ENCODE data around the gene FBXL19. TPM values are rescaled to one million over a fixed set of nuclear protein-coding genes. Genes with fewer than 3 reads are reported as not detected.

The FBXL19 gene
- total and polyA plus RNA-seq, 2 of the 13 experiments (the other 11 are each of a cell fraction or from before 2014, with no cell fraction given) = 6.0 to 13.7 TPM

DNA sequence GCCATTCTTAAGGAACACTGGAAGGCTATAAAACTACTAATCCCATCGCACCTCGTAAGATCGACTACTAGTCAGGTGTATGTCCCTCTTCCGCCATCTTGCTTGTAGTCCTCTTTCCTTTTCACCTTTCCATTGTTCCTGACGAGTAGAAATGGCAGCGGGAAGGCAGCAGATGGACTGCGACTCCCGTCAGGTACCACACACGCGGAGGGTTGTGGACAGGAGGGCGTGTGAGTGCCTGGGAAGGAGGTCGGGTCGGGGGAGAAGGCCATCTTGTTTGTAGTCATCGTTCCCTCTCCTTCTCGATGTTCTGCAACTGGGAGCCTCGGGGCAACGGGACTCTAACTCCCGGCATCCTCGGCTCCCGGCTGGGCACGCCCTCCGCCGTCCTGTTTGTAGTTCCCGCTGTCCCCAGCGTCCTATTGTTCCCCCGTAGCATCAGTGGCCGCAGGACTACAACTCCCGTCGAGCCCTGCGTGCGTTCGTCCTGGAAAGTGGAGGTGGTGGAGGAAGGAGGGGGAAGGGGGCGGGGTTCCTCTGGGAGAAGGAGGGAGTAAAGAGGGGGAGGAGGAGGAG lies 324 bp upstream of the FBXL19 start (continued):
- no peak for TF ChIP-seq ZNF563 (CRISPR knock-in tag; IDR thresholded peaks at IDR 0.05)
- TF ChIP-seq MLLT10 (CRISPR knock-in tag; IDR thresholded peaks at IDR 0.05) = no peak
- TF ChIP-seq, protein P1, sequence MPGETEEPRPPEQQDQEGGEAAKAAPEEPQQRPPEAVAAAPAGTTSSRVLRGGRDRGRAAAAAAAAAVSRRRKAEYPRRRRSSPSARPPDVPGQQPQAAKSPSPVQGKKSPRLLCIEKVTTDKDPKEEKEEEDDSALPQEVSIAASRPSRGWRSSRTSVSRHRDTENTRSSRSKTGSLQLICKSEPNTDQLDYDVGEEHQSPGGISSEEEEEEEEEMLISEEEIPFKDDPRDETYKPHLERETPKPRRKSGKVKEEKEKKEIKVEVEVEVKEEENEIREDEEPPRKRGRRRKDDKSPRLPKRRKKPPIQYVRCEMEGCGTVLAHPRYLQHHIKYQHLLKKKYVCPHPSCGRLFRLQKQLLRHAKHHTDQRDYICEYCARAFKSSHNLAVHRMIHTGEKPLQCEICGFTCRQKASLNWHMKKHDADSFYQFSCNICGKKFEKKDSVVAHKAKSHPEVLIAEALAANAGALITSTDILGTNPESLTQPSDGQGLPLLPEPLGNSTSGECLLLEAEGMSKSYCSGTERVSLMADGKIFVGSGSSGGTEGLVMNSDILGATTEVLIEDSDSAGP (CRISPR knock-in tag; IDR thresholded peaks at IDR 0.05; ENCODE audit: borderline replicate concordance) = peak; percentile 68; the same call in 1 of the 2 replicates
- TF ChIP-seq ZBTB20 (CRISPR knock-in tag; IDR thresholded peaks at IDR 0.05; ENCODE audit: borderline replicate concordance, low read depth) = peak; percentile 14; the same call in 1 of the 2 replicates
- peak; percentile 76; the same call in 1 of the 2 replicates for TF ChIP-seq NR2C2 (CRISPR knock-in tag; IDR thresholded peaks at IDR 0.05; ENCODE audit: borderline replicate concordance)
- TF ChIP-seq ZIK1 (CRISPR knock-in tag; IDR thresholded peaks at IDR 0.05; ENCODE audit: borderline replicate concordance, low read depth) = no peak
- TF ChIP-seq, protein P2, sequence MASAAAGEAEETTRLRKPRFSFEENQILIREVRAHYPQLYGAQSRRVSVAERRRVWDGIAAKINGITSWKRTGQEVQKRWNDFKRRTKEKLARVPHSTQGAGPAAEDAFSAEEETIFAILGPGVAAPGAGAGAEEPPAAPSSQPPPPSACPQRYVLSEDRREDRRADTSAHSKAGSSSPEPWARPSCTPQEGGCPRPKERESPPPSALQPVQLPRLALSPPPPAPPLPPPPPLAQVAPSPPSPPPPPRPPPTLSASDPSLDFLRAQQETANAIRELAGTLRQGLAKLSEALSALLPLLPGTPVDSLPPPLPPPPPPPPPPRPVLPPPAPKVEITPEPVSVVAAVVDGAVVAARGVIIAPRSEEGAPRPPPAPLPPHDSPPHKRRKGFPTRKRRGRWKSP (CRISPR knock-in tag; IDR thresholded peaks at IDR 0.05) = 0 out of 2 replicates have a peak, but pooled peaks have one; percentile 5
- TF ChIP-seq ZNF574 (CRISPR knock-in tag; IDR thresholded peaks at IDR 0.05) = peak; percentile 55; the same call in 1 of the 2 replicates
- TF ChIP-seq ZNF660 (CRISPR knock-in tag; IDR thresholded peaks at IDR 0.05; ENCODE audit: borderline replicate concordance, low read depth) = no peak
- no peak for TF ChIP-seq SIN3A (IDR thresholded peaks at IDR 0.05; ENCODE audit: borderline replicate concordance, low read depth, low read length)
- no peak for TF ChIP-seq ZNF724P (CRISPR knock-in tag; IDR thresholded peaks at IDR 0.05; ENCODE audit: borderline replicate concordance)
- no peak for TF ChIP-seq KDM4B (CRISPR knock-in tag; IDR thresholded peaks at IDR 0.05)
- peak; percentile 90 for TF ChIP-seq BORCS8-MEF2B (CRISPR knock-in tag; IDR thresholded peaks at IDR 0.05)
- TF ChIP-seq TEAD2 (CRISPR knock-in tag; IDR thresholded peaks at IDR 0.05) = no peak
- TF ChIP-seq RBFOX2 (IDR thresholded peaks at IDR 0.05; ENCODE audit: low read depth, low read length) = peak; percentile 54; the same call in 1 of the 2 replicates
- no peak for TF ChIP-seq MED13 (CRISPR knock-in tag; IDR thresholded peaks at IDR 0.05)
- TF ChIP-seq MBNL3 (CRISPR knock-in tag; conservative IDR thresholded peaks at IDR 0.05) = no peak; the same call in 1 of the 2 replicates
- peak; percentile 77; the same call in 1 of the 2 replicates for TF ChIP-seq ZNF280B (CRISPR knock-in tag; IDR thresholded peaks at IDR 0.05; ENCODE audit: borderline replicate concordance)
- peak; percentile 99; the same call in 1 of the 2 replicates for TF ChIP-seq ZNF354B (CRISPR knock-in tag; IDR thresholded peaks at IDR 0.05)
- TF ChIP-seq ZNF720 (CRISPR knock-in tag; IDR thresholded peaks at IDR 0.05) = peak; percentile 63; the same call in 1 of the 2 replicates
- TF ChIP-seq, protein P3, sequence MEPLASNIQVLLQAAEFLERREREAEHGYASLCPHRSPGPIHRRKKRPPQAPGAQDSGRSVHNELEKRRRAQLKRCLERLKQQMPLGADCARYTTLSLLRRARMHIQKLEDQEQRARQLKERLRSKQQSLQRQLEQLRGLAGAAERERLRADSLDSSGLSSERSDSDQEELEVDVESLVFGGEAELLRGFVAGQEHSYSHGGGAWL (CRISPR knock-in tag; IDR thresholded peaks at IDR 0.05) = no peak

Data from HepG2 (cell line).